Stimulated activated CD4-positive, alpha-beta T cell treated with anti-CD3 and anti-CD28 coated beads, Interleukin-15, amount 100 ng/mL, for 24 hours (primary cell): ENCODE results near the gene TOX2.

ENCODE experiments used
- DNase-seq: peaks from one replicate; pipeline ENCODE4 v3.0.0-alpha.2; 2020

Gene TOX2

GRCh38 chr20:43914311-43915210 is at the start of gene TOX2:
Gene TOX2 (plus strand): TSS chr20:43914852. CDS start chr20:43914892, 40 bp downstream.
- DNase-seq = peak; percentile 62

GRCh38 chr20:43868091-43868490 is 46.6 kb upstream of the TOX2 start:
- no peak for DNase-seq

GRCh38 chr20:43870484-43870883 is 44.2 kb upstream of the TOX2 start:
- DNase-seq = no peak

GRCh38 chr20:43878776-43879175 is 35.9 kb upstream of the TOX2 start:
- no peak for DNase-seq

- no peak for DNase-seq
These were observed 20.7 kb upstream of the TOX2 start for GRCh38 chr20:43893930-43894329.

- no peak for DNase-seq
These were observed 20.2 kb upstream of the TOX2 start for GRCh38 chr20:43894491-43894890.

GRCh38 chr20:43895235-43895634 is 19.4 kb upstream of the TOX2 start:
- DNase-seq = no peak

- DNase-seq = no peak
These were observed 15.2 kb upstream of the TOX2 start for GRCh38 chr20:43899274-43900120.

GRCh38 chr20:43900121-43900466 is 14.6 kb upstream of the TOX2 start:
- DNase-seq = no peak

GRCh38 chr20:43900496-43900895 is 14.2 kb upstream of the TOX2 start:
- no peak for DNase-seq

- DNase-seq = no peak
These were observed 13.4 kb upstream of the TOX2 start for GRCh38 chr20:43901296-43901695.

- DNase-seq = no peak
These were observed 10.5 kb upstream of the TOX2 start for GRCh38 chr20:43903953-43904826.

- no peak for DNase-seq
These were observed 9.8 kb upstream of the TOX2 start for GRCh38 chr20:43904827-43905177.

- DNase-seq = no peak
These were observed 8.1 kb upstream of the TOX2 start for GRCh38 chr20:43906505-43907034.

- DNase-seq = no peak
These were observed 5.4 kb upstream of the TOX2 start for GRCh38 chr20:43909211-43909610.

- DNase-seq = no peak
These were observed 4.9 kb upstream of the TOX2 start for GRCh38 chr20:43909720-43910119.

- DNase-seq = peak; percentile 9
These were observed 4.1 kb upstream of the TOX2 start for GRCh38 chr20:43910564-43910963.

GRCh38 chr20:43911066-43911465 is 3.6 kb upstream of the TOX2 start:
- DNase-seq = peak; percentile 15

- no peak for DNase-seq
These were observed 1.2 kb upstream of the TOX2 start for GRCh38 chr20:43913291-43914025.

GRCh38 chr20:43915211-43916072 is 790 bp downstream of the TOX2 start:
- peak; percentile 49 for DNase-seq
